SK-N-SH (cell line): ENCODE measurements around the gene ABHD17C. TPM values are rescaled to one million over a fixed set of nuclear protein-coding genes. Genes with fewer than 3 reads are reported as not detected.

ENCODE experiments used
- CTCF ChIA-PET: fragments of 300-600, 350-600 bp; formaldehyde crosslinking; extraction: SDS; loops from one replicate; lab custom pipeline; 2021; lab: Yijun Ruan, JAX
- POLR2A ChIA-PET: fragments of 350-600 bp; sonication (Branson Sonifier 250); formaldehyde crosslinking; extraction: SDS; loops from one replicate; lab custom pipeline; 2020; ENCODE audit warnings: antibody characterized with exemption, inconsistent platforms; lab: Yijun Ruan, JAX
- DNase-seq: peaks from one replicate; pipeline ENCODE4 v3.0.0; 2012
- H2AFZ ChIP-seq: fragments of 200-600 bp; sonication (generic); 2 replicates; pipeline ENCODE4 v1.8.1; 2016; ENCODE audit warnings: antibody characterized with exemption, mild to moderate bottlenecking, low read depth
- H3F3A ChIP-seq: fragments of 200-600 bp; sonication (generic); replicated peaks from 2 replicates; pipeline ENCODE3; 2016; ENCODE audit warnings: antibody characterized with exemption, mild to moderate bottlenecking; ENCODE audit not compliant: insufficient read depth
- H3K27ac ChIP-seq, 2 experiments: fragments of 200-500 bp in 1 of 2; fragments of 200-600 bp in 1 of 2; sonication (Bioruptor generic) in 1 of 2; sonication (generic), shearing (Covaris generic) in 1 of 2; 2 replicates each; pipeline versions ENCODE4 v1.5.1 to v1.6.1; 2014 to 2016; ENCODE audit warnings: low read depth in 2 of 2, inconsistent platforms in 1 of 2, low read length in 1 of 2, mild to moderate bottlenecking in 1 of 2, mixed read lengths in 1 of 2
- H3K27me3 ChIP-seq: fragments of 200-600 bp; sonication (generic), shearing (Covaris generic); 2 replicates; pipeline ENCODE4 v1.6.1; 2016; ENCODE audit warnings: mixed run types; ENCODE audit not compliant: insufficient read depth
- H3K36me3 ChIP-seq, 2 experiments: fragments of 200-500 bp in 1 of 2; fragments of 200-600 bp in 1 of 2; sonication (Bioruptor generic) in 1 of 2; sonication (generic) in 1 of 2; replicated peaks in 1 of 2; 2 replicates each; pipeline versions ENCODE3 to v1.5.1; 2014 to 2016; ENCODE audit warnings: low read length in 1 of 2, mild to moderate bottlenecking in 1 of 2; ENCODE audit not compliant: insufficient read depth in 2 of 2, control insufficient read depth in 1 of 2
- H3K4me1 ChIP-seq, 2 experiments: fragments of 200-500 bp in 1 of 2; fragments of 200-600 bp in 1 of 2; sonication (Bioruptor generic) in 1 of 2; sonication (generic), shearing (Covaris generic) in 1 of 2; 2 replicates each; pipeline versions ENCODE4 v1.5.1 to v1.6.1; 2014 to 2016; ENCODE audit warnings: low read depth in 1 of 2, low read length in 1 of 2, mixed run types in 1 of 2; ENCODE audit not compliant: insufficient read depth in 2 of 2, control insufficient read depth in 1 of 2
- H3K4me2 ChIP-seq: fragments of 200-600 bp; sonication (generic), shearing (Covaris generic); 2 replicates; pipeline ENCODE4 v1.6.1; 2017; ENCODE audit warnings: mixed run types
- H3K4me3 ChIP-seq, 2 experiments: fragments of 200-500 bp in 1 of 2; fragments of 200-600 bp in 1 of 2; sonication (Bioruptor generic) in 1 of 2; sonication (generic), shearing (Covaris generic) in 1 of 2; 2 replicates each; pipeline versions ENCODE4 v1.5.1 to v1.8.1; 2014 to 2016; ENCODE audit warnings: low read depth in 2 of 2, inconsistent platforms in 1 of 2, low read length in 1 of 2, mild to moderate bottlenecking in 1 of 2, mixed read lengths in 1 of 2, moderate library complexity in 1 of 2
- H3K79me2 ChIP-seq: fragments of 200-600 bp; sonication (generic); 2 replicates; pipeline ENCODE4 v1.8.1; 2017; ENCODE audit warnings: mild to moderate bottlenecking; ENCODE audit not compliant: insufficient read depth
- H3K9ac ChIP-seq: fragments of 200-600 bp; sonication (generic); 2 replicates; pipeline ENCODE4 v1.6.1; 2017; ENCODE audit warnings: mixed run types
- H3K9me2 ChIP-seq: fragments of 200-600 bp; sonication (generic); 2 replicates; pipeline ENCODE4 v1.6.1; 2017; ENCODE audit warnings: mixed run types
- H3K9me3 ChIP-seq: fragments of 200-600 bp; sonication (generic); 2 replicates; pipeline ENCODE4 v1.6.1; 2017; ENCODE audit warnings: mixed run types, mild to moderate bottlenecking, moderate library complexity
- H4K20me1 ChIP-seq: fragments of 200-600 bp; sonication (generic); 2 replicates; pipeline ENCODE4 v1.6.1; 2017; ENCODE audit warnings: mild to moderate bottlenecking, mixed run types; ENCODE audit not compliant: insufficient read depth
- CHD2 ChIP-seq: fragments of 150-350 bp; IDR thresholded peaks from 2 replicates; pipeline ENCODE4 v1.6.1; 2018; ENCODE audit warnings: low read length; ENCODE audit not compliant: partially characterized antibody
- EP300 ChIP-seq, 2 experiments: IDR thresholded peaks; 2 replicates each; pipeline versions ENCODE4 v1.4.0 to v1.6.1; 2012; ENCODE audit warnings: borderline replicate concordance in 1 of 2, low read depth in 1 of 2, low read length in 1 of 2
- FOXJ3 ChIP-seq: sonication (generic); formaldehyde crosslinking; IDR thresholded peaks from 2 replicates; pipeline ENCODE4 v1.5.1; 2020; ENCODE audit warnings: mild to moderate bottlenecking, missing genetic modification reagents
- GATA2 ChIP-seq: sonication (generic); formaldehyde crosslinking; IDR thresholded peaks from 2 replicates; pipeline ENCODE4 v1.5.0; 2020; ENCODE audit warnings: mild to moderate bottlenecking, missing genetic modification reagents
- NFIC ChIP-seq: IDR thresholded peaks from 2 replicates; pipeline ENCODE4 v1.4.0; 2012; ENCODE audit warnings: borderline replicate concordance
- PBX3 ChIP-seq: IDR thresholded peaks from 2 replicates; pipeline ENCODE4; 2012
- POLR2AphosphoS5 ChIP-seq: IDR thresholded peaks from 2 replicates; pipeline ENCODE4 v1.6.1; 2012; ENCODE audit warnings: low read depth, low read length
- RAD21 ChIP-seq: IDR thresholded peaks from 2 replicates; pipeline ENCODE4 v1.6.1; 2012; ENCODE audit warnings: mild to moderate bottlenecking, low read length
- RCOR1 ChIP-seq: fragments of 150-350 bp; IDR thresholded peaks from 2 replicates; pipeline ENCODE4 v1.6.1; 2017; ENCODE audit warnings: antibody characterized with exemption, low read length
- REST ChIP-seq: IDR thresholded peaks from 2 replicates; pipeline ENCODE4 v1.6.1; 2012; ENCODE audit warnings: mild to moderate bottlenecking, low read depth, low read length, moderate library complexity
- RFX5 ChIP-seq: IDR thresholded peaks from 2 replicates; pipeline ENCODE4 v1.6.1; 2012; ENCODE audit warnings: mild to moderate bottlenecking, improper control_type of control experiment, low read length
- TAF1 ChIP-seq: IDR thresholded peaks from 2 replicates; pipeline ENCODE4 v1.6.1; 2012; ENCODE audit warnings: low read depth, mild to moderate bottlenecking, low read length, moderate library complexity, borderline replicate concordance
- TCF12 ChIP-seq: IDR thresholded peaks from 2 replicates; pipeline ENCODE4 v1.4.0; 2012
- WGBS: methylation state at CpG from one replicate; pipeline ENCODE4 v1.1.6; 2017; ENCODE audit warnings: low lambda C conversion rate; 5-methylcytosine and 5-hydroxymethylcytosine counted together
- polyA plus RNA-seq, 3 experiments: library from polyadenylated mRNA; depleted of rRNA; stranded (reverse); fragments of >200 nt; gene quantifications; 2 replicates each; pipeline ENCODE4 v1.2.3, GENCODE V29; 2012

ABHD17C gene
- polyA plus RNA-seq, 1 of the 3 experiments (the other 2 are of a cell fraction), result 11.7 TPM

- TF ChIP-seq GATA2 (CRISPR knock-in tag), result no peak
- TF ChIP-seq RFX5, result no peak
These were observed 101.3 kb downstream of the ABHD17C start (continued) for GRCh38 chr15:80796407-80796806.

- 63% methylated on average over 3 of the region's 3 CpGs for WGBS
- Histone ChIP-seq H3K27ac (peak overlapping the region in 1 of 2 experiments; percentile 51; a peak in 2 of 4 replicates), H3K36me3 (peaks cover 0 to 12% of the 10 kb centered on the region in 2 experiments), H2AFZ (no peak overlapping the region), H3F3A (no peaks in the 10 kb centered on the region), H3K79me2 (no peaks in the 10 kb centered on the region), H4K20me1 (no peaks in the 10 kb centered on the region), H3K9me2 (no peaks in the 10 kb centered on the region), H3K9ac (no peak overlapping the region), H3K4me2 (no peak overlapping the region), H3K4me3 (no peak overlapping the region), H3K4me1 (peaks cover 0 to 6% of the 10 kb centered on the region in 2 experiments; a peak in 2 of 4 replicates), H3K27me3 (no peaks in the 10 kb centered on the region), H3K9me3 (no peaks in the 10 kb centered on the region)
- ChIA-PET POLR2A (no interaction called here), CTCF (interaction anchor here (0.9 to 1.6 kb wide), 5 partner anchors 13 to 171 kb away, joined by 3 to 6 read pairs (median 3); partner anchors contain the start of gene CEMIP)
- DNase-seq, result peak; percentile 55
- TF ChIP-seq TCF12 (peak; percentile 73), FOXJ3 (CRISPR knock-in tag) (no peak), GATA2 (CRISPR knock-in tag) (peak; percentile 84), RCOR1 (peak; percentile 69; the same call in 1 of the 2 replicates), EP300 (IDR thresholded peaks at IDR 0.05; ENCODE audit: borderline replicate concordance in 1 of 2, low read depth in 1 of 2, low read length in 1 of 2) (peak in 1 of 2 experiments; percentile 55; a peak in 1 of 4 replicates), REST (no peak), PBX3 (peak; percentile 63), POLR2AphosphoS5 (peak; percentile 41; the same call in 1 of the 2 replicates), CHD2 (peak; percentile 40), RAD21 (0 out of 2 replicates have a peak, but pooled peaks have one; percentile 20), RFX5 (no peak), TAF1 (no peak), NFIC (peak; percentile 60)
These were observed 103.8 kb downstream of the ABHD17C start for GRCh38 chr15:80798911-80799310.
